Iris pigment epithelial cell (primary cell): ENCODE measurements around the gene VGLL3.
A peak's percentile ranks its signal among the peaks of the same experiment; 100 is the strongest.
"Not testable (repeated sequence)": the region's sequence is repeated elsewhere in the genome, so short reads cannot be mapped to it uniquely, and the experiment has no call there.

Source experiments
- DNase-seq: peaks from one replicate; pipeline ENCODE4 v3.0.0-alpha.2; 2011; ENCODE audit warnings: low read depth

VGLL3 gene

DNA sequence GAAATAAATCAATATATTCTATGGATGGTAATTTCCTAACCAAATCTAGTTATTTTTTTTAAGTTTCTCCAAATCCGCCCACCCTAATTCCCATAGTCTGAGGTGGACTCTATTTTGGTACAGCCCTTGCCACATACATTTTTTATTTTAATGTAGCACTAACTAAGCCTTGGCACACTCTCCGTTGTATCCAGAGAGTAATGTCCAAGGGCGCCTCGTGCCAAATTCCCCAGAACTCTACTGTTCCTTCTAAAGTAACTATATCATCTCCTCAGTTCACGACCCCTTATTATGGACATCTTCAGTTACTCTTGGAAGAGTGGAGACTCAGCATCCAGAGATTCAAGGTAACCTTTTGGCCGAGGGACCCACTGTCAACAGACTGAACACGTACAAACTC lies 1.3 kb downstream of the VGLL3 start:
- DNase-seq = no peak

- DNase-seq = no peak
Measured at GRCh38 chr3:86989006-86989405, 1.9 kb downstream of the VGLL3 start.

DNA sequence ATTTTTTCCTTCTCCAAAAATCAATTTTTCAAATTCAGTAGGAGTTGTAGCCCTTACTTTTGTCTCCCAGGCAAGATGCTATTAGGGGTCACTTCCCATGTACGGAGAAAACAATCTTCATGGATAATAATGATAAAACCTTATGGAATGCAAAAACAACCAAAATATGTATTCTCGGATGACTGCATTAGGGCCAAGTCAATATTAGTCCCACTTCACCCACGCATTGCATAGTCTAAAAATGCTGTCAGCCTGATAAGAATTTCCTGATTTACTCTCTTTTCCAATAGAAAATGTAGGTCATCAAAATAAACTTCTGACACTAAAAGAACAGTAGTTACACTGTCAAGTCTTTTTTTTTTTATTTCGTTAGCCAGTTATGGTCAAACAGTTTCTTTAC lies 2.7 kb downstream of the VGLL3 start:
- peak; percentile 94 for DNase-seq

DNA sequence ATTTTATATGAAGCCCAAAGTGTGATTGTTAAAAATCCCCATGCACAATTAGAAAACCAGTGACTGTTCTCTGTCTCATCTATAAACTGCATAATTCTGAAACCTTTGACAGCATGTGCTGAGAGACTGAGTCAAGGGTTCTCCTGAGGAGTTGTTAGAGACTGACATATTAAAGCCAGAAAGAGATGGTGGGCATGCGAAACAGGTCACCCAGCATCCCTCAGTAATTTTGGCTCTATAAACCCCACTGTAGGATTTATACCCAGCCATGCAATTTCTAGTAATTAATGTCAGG lies 3.6 kb downstream of the VGLL3 start:
- no peak for DNase-seq

- DNase-seq = peak; percentile 67
Measured at GRCh38 chr3:86986671-86987420, 4.1 kb downstream of the VGLL3 start.

DNA sequence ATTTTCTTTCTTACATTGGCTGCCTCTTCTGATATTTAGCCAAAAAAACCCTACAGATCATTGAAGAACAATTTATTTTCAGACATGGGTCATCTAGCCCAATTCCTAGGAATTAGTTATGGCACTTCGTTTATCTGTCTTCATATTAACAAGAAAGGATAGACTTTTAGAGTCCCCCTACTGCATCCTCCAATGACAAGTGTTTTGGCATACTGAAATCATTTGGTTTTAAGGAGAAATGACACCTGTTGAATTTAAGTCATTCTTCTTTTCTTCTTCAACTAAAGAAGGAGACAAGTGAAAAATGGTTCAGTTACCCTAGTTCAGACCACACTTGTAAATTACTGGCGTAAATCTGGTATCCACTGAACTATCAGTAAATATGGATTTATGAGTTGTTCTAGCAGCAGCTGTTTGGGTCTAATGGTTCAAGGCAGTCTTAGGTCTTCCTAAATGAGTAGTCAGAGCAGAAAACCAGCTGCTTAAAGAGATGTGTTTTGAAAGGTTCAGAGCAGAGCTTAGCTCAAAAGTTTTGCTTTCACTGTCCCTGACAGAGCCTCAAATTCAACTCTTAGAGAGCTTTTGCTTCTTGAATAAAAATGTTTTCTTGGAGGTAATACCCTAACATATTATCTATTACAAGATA lies 5.6 kb downstream of the VGLL3 start:
- DNase-seq = no peak

- DNase-seq = no peak
Measured at GRCh38 chr3:86984271-86984670, 6.7 kb downstream of the VGLL3 start.

DNA sequence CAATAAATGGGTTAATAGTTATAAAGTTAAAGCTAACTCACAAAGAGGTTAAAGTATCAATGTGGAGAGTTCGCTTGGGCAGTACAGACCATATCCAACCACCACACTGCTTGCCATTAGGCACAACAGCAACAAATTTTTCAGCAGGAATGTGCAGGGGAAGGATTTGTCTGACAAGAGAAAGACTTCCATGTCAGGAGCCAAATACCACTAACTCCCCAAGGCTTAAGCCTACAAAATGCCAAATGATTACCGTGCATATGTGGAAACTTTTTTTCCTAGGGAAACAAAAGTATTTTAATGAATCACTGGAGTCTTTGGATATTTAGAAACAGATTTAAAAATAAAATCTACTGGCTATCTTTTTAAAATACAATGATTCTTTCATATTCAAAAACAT lies 8.1 kb downstream of the VGLL3 start:
- peak; percentile 83 for DNase-seq

GRCh38 chr3:86978111-86978551 lies 12.8 kb downstream of the VGLL3 start:
- no peak for DNase-seq

DNA sequence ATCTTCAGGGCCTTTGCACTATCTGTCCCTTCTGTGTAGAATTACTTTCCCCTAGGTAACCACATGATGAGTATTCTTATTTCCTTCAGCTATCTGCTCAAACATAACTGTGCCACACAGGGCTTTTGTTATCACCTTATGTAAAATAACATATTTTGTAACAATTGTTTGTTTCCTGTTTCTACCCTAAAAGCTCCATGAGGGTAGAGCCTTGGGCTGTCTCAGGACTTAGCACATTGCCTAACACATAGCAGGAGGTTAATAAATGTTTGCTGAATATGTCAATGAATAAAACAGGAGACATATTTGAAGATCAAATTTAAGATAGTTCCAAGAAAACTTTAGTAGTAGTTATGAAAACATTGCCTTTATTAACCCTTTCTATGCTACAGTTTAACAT lies 14.7 kb downstream of the VGLL3 start:
- no peak for DNase-seq

GRCh38 chr3:86974177-86974576 lies 16.8 kb downstream of the VGLL3 start:
- not testable (repeated sequence) for DNase-seq

DNA sequence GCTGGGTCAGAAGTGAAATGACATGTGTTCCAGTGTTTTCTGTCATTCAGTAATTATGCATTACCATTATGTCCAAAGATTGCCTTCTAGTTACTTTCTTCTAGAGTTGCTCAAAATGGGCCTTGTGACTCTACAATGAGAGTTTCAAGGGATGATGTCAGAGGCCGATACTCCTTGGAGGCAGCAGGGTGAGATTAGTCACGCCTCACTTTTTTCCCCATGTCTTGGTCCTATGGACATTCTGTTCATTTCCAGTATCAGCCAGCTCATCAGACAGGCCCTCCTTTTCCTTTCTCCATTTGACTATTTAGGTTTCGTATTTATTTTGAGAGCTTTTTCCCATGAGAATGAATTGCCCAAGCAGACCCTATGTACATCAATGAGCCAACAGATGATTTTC lies 17.5 kb downstream of the VGLL3 start:
- peak; percentile 98 for DNase-seq

DNA sequence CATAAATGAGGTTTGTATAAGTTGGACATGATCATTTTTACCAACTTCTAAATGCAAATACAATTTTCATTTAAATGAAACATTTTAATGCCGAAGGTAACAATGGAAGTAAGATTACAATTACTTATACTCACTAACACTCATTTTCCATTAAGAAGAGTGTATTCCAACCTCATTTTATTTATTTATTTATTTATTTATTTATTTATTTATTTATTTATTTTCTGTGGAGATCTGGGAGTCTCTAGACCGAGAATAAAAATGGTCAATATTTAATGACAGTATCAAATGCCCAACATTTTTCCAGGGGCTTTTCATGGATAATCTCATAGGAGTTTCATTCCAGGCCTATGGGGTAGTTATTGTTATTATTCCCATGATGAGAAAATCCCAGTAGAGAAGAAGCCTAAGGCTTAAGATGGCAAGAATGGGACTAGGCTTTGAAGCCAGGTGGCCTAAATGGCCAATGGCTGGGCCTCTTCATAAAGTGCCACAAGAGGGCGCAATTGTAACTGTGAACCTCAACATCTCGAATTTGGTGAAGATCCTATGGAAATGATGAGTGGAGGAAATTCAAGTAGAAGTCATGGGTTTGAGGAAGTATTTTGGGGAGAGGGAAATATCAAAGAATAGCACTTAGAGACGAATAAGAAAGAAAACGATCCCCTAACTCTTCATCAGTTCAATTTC lies 21.3 kb downstream of the VGLL3 start:
- DNase-seq = peak; percentile 63

DNA sequence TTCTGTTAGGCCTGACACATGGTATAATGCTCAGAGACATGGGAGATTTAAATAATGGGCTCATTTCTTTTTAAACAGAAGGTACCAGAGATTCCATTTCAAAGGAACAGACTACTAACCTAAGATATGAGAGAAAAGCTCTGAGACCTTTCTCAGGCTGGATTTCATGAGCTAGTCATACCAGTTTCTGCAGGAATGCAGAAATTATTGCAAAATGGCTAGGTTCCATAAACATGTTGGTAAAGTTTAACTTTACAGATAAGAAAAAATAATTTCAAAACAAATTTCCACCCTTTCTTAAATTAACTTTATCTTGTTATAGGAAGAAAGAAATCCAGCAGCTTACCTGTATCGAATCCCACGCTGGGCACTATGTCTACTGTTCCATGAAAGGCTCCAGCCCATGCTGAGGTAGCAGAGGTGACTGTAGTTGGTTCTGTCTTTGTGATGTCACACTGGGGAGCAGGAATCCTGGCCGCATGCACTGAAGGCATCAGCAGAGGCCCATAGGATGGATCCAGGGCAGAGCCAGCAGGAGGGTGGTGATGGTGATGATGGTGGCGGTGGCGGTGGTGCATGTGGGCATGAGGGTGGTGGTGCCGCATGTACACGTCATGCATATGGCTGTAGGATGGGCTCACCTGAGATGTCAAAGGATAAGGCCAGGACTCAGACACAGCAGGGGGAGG lies 22.6 kb downstream of the VGLL3 start:
- no peak for DNase-seq

DNA sequence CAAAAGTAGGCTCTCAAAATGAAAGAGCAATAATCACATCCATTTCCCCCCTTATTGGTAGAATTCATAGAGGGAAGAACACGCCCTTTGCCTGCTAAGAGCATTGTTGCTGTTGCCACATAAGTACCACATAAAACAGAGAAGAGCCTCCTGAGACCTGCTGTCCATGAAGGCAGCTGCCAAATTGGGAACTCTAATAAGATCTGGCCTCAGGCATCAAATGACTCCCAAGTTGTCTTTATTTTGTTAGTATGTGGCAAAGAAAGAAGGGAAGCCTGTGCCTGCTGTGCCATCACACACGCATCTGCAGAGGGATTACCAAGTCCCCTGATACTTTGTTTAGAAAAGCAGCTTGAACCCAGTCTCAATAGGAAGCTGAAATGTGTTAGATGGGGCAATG lies 23.9 kb downstream of the VGLL3 start:
- DNase-seq = no peak

GRCh38 chr3:86965166-86965565 lies 25.8 kb downstream of the VGLL3 start:
- no peak for DNase-seq

DNA sequence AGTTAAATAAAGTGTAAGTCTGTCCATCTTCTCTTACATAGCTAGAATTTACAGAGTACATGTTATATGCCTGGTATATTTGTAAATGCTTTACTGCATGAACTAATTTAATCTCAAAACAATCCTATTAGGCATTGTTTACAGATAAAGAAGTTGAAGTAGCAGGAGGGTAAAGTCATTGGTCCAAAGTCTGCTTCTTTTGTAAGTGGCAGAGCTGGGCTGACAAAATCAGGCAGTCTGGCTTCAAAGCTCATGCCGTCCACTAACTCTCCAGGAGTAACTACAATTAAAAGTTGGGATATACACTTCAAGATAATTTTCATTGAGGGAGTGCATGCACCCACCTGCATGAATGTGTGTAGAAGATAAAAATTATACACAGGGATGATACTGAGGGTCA lies 27.3 kb downstream of the VGLL3 start:
- no peak for DNase-seq

- DNase-seq = peak; percentile 61
Measured at GRCh38 chr3:86961297-86961696, 29.7 kb downstream of the VGLL3 start.

GRCh38 chr3:86960550-86960949 lies 30.4 kb downstream of the VGLL3 start:
- DNase-seq = no peak

DNA sequence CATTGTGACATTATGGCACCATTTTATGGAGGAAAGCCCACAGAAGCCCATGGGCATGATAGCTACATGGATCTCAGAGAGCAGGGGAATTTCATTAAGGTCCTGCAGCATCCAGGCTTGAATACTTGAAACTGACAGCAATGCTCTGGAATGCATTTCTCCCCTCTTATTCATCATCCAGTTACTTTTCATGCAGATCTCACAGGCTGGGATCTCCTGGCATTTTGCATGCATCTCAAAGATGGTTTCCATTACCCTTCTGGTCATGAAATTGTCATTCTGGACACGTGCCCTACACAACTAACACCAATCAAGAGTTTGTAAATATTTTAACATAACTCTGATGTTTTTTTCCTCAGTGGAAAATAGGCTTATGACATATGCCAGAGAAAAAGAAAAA lies 32.4 kb downstream of the VGLL3 start:
- peak; percentile 89 for DNase-seq

- DNase-seq = no peak
Measured at GRCh38 chr3:86954747-86955146, 36.2 kb downstream of the VGLL3 start.

DNA sequence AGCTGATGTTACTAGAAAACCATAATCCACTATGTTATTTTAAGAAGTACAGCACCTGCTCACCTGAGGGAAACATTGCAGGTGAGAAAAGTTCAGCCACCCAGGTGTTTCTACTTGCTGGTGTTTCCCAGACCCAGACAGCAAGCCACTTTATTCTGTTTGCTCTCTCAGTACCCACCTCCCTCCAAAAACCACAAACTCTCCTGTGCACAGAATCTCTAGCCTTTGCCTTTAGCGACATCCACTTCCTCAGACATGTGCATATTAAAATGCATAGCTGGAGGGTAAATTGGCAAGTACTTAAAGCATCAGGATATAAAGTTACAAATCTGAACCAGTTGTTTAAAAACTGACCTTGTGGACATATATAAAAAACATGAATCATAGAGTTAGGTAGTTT lies 36.7 kb downstream of the VGLL3 start:
- DNase-seq = no peak

DNA sequence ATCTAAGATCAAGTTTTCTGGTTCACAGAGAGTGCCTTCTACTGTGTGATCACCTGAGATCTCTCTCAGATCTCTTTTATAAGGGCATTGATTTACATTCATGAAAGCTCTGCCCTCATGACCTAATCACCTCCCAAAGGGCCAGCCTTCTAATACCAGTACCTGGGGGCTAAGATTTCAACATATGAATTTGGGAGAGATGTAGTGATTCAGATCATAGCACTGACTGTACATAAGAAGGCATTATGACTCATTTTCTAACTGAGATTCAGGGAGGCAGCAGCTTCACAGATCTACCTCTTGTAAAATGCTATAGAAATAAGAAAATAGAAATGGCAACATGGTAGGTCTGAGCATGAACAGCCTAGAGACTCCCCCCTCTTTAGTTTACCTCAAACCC lies 39.6 kb downstream of the VGLL3 start:
- DNase-seq = peak; percentile 84
